ENCODE measurements around the gene ITGB2.
"Not testable (repeated sequence)": the region's sequence is repeated elsewhere in the genome, so short reads cannot be mapped to it uniquely, and the experiment has no call there.

ITGB2 gene

DNA sequence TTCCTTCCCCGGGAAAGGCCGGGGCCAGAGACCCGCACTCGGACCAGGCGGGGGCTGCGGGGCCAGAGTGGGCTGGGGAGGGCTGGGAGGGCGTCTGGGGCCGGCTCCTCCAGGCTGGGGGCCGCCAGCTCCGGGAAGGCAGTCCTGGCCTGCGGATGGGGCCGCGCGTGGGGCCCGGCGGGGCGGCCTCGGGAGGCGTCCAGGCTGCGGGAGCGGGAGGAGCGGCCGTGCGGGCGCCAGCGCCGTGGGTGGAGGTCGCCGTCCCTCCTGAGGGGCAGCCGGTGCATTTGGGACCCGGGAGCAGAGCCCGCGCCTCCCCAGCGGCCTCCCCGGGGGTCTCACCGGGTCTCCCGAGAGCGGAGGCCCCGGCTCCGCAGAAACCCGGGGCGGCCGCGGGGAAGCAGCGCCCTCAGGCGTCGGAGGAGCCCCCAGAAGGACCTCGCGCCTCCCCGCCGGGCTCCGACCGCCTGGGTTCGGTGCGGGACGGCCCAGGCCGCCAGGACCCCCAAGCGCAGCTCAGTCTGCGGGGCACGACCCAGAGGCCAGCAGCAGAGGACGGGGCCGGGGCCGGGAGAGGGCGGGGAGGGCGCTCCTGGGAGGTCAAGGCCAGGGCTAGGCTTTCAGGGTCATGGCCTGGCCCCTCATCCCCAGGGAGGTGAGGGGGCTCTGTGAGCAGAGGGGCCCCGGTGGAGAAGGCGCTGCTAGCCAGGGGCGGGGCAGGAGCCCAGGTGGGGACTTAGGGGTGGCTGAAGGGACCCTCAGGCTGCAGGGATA, 11.9 kb upstream of the ITGB2 start:
- TF ChIP-seq, protein P1, sequence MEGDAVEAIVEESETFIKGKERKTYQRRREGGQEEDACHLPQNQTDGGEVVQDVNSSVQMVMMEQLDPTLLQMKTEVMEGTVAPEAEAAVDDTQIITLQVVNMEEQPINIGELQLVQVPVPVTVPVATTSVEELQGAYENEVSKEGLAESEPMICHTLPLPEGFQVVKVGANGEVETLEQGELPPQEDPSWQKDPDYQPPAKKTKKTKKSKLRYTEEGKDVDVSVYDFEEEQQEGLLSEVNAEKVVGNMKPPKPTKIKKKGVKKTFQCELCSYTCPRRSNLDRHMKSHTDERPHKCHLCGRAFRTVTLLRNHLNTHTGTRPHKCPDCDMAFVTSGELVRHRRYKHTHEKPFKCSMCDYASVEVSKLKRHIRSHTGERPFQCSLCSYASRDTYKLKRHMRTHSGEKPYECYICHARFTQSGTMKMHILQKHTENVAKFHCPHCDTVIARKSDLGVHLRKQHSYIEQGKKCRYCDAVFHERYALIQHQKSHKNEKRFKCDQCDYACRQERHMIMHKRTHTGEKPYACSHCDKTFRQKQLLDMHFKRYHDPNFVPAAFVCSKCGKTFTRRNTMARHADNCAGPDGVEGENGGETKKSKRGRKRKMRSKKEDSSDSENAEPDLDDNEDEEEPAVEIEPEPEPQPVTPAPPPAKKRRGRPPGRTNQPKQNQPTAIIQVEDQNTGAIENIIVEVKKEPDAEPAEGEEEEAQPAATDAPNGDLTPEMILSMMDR (conservative IDR thresholded peaks at IDR 0.05; ENCODE audit: low read depth, low read length) = peak; percentile 52
- DNase-seq (ENCODE audit: low read depth) = peak; percentile 34
- peak overlapping the region; percentile 42 for H3K4me3 ChIP-seq (ENCODE audit: low read depth, low read length)

GRCh38 chr21:44931501-44932407, 11.1 kb upstream of the ITGB2 start:
- no peak for DNase-seq (ENCODE audit: low read depth)
- TF ChIP-seq, protein P1 (conservative IDR thresholded peaks at IDR 0.05; ENCODE audit: low read depth, low read length) = no peak
- peak overlapping the region; percentile 42 for H3K4me3 ChIP-seq (ENCODE audit: low read depth, low read length)

- peak; percentile 57 for DNase-seq (ENCODE audit: low read depth)
- no peak overlapping the region for H3K4me3 ChIP-seq (ENCODE audit: low read depth, low read length)
- TF ChIP-seq, protein P1 (conservative IDR thresholded peaks at IDR 0.05; ENCODE audit: low read depth, low read length) = no peak
Measured at GRCh38 chr21:44931137-44931500, 10.4 kb upstream of the ITGB2 start.

DNA sequence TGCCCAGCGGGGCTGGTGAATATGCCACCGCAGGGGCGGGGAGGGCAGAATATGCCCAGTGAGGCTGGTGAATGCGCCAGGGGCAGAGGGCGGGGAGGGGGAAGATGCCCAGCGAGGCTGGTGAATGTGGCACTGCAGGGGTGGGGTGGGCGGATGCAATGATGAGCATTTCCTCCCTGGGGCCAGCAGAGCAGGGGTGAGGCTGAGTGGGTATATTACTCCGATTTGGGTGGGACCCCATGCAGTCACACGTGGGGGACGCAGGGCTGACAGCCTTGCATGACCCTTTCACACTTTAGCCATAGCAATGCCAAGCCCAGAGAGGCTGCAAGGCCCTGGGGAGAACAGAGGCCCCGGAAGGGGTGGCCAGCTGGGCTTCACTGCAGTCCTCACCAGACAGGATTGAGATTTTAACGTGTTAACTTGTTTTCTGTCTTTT, 9.9 kb upstream of the ITGB2 start:
- TF ChIP-seq, protein P1 (conservative IDR thresholded peaks at IDR 0.05; ENCODE audit: low read depth, low read length) = no peak
- H3K4me3 ChIP-seq (ENCODE audit: low read depth, low read length) = no peak overlapping the region
- no peak for DNase-seq (ENCODE audit: low read depth)

DNA sequence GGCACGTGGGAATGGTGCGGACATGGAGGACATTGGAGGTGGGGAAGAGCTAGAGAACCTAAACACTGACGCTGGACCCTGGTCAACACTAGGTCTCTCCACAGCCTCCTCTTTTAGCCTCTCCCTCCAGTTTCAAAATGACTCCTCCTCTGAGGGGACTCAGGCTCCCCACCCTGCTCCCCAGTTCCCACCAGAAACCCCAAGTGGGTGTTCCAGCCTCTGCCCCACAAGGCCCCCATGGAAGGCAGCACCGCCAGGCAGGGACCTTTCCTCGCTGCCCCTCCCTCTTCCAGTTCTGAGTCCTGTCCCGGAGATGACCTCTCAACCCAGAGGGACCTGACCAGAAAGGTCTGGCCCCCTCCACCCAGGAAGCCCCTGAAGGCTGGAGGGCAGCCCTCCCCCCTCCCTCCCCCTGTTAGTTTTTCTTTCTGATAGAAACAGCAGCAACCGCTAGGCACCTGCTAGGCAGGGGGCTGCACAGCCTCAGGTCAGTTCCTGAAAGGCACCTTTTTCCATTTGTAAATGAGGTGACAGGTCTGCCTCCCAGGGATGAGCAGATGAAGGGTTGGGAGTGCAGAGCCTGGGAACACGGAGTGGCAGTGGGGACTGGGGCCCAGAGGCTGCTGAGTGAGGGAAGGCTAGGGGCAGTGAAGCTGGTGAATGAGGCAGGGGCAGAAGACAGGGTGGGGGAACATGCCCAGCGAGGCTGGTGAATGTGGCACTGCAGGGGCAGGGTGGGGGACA, 9.3 kb upstream of the ITGB2 start:
- TF ChIP-seq, protein P1 (conservative IDR thresholded peaks at IDR 0.05; ENCODE audit: low read depth, low read length) = no peak
- no peak overlapping the region for H3K4me3 ChIP-seq (ENCODE audit: low read depth, low read length)
- DNase-seq (ENCODE audit: low read depth) = no peak

- H3K4me3 ChIP-seq (ENCODE audit: low read depth, low read length) = no peak overlapping the region
- TF ChIP-seq, protein P1 (conservative IDR thresholded peaks at IDR 0.05; ENCODE audit: low read depth, low read length) = no peak
- DNase-seq (ENCODE audit: low read depth) = no peak
Measured at GRCh38 chr21:44929242-44929798, 8.6 kb upstream of the ITGB2 start.

GRCh38 chr21:44928500-44929241, 8.0 kb upstream of the ITGB2 start:
- peak; percentile 84 for DNase-seq (ENCODE audit: low read depth)

More at GRCh38 chr21:44928500-44929241, 8.0 kb upstream of the ITGB2 start:
- not testable (repeated sequence) for H3K4me3 ChIP-seq (ENCODE audit: low read depth, low read length)
